ENCODE results near the gene VEGFC.

VEGFC gene

GRCh38 chr4:176758731-176759130 lies 34.0 kb downstream of the VEGFC start:
- DNase-seq = no peak

- DNase-seq = no peak
Measured at GRCh38 chr4:176758323-176758722, 34.4 kb downstream of the VEGFC start.

GRCh38 chr4:176755613-176756012 lies 37.1 kb downstream of the VEGFC start:
- no peak for DNase-seq

DNA sequence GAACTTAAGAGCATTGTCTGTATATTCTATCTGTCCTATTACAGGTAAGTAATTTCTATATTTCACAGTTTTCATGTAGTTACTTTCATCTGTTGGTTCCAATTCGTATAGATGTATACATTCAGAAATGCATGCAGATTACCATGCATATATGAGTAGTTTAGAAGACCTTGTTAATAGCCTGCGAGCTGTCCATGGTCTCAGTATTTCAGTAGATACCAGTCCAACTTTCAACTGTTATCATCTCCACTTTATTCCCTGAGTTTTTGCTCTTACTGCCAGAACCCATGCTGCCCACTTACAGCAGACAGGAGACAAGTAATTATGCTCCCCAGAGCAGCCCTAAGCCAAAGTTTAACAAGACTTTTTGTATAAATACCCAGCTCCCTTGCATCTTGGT lies 37.7 kb downstream of the VEGFC start:
- no peak for DNase-seq

DNA sequence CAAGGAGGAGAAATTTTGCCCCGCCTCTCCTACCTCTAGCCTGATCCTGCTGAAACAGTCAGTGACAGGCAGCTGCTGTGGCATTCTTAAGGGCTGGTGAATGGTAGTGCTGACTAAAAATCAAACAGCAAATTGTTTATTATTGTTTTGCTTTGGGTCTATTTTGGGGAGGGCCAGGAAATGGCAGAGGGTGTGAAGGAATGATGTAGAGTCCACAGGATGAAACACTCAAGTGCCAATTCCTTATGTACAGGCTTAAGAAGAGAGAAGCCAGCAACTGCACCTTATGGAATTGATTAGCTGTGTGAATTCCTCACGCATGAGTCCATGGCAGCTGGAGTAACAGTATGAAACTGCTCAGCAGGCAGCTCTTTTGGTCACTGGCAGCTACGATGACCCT lies 39.7 kb downstream of the VEGFC start:
- no peak for DNase-seq

DNA sequence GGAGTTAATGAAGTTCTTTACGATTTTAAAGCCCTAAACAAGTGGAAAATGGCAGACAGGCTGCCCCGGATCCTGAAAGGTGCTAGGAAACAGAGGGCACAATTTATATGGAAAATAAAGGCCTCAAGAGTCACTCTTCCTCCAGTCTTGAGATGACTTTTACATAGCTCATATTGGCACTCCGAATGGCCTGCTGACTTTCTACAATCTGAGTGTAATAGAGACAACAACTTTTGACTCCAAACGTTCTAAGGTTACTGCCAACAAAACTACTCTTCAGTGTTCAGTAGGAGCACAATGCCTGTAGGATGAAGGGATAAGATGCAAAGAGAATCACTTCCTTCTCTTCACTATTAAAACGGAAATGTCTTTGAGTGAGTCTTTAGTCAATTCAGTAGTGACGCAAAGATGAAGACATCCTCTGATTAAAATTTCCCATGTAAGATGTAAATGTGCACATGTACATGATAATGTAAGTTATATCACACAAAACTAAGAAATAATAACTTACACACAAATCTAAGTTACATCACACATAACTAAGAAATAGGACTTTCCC lies 40.5 kb downstream of the VEGFC start:
- DNase-seq = no peak

DNA sequence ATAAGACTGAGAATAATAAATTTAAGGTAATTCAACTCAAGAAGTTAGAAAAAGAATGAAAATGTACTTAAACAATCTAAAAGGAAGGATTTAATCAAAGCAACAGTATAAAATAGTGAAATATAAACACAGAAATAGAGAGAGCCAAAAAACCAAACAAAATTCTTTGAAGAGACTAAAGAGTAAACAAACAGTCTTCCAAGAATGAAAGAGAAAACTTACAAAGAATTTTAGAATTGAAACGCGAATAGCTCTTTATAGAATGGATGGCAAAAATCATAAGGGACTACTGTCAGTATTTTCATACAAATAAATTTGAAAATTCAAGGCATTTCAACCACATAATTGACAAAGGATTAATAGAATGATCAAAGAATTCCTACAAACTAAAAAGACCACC lies 41.7 kb downstream of the VEGFC start:
- DNase-seq = no peak

DNA sequence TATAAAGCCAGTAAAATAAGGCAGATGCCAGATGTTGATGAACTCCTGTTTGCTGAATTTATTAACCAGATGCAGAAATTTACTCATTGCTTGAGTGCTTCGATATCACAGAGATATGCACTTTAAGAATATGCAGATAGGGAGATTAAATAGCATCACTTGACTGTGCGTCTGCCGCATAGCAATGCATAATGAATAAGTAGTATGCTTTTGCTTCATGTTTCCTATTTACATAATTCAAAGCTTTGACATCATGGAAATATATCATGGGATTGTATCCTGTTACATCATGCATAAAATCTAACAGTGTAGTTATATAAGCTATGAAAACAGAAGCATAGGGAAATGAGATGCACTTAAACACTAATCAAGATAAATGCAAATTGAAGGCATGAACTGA lies 45.9 kb downstream of the VEGFC start:
- DNase-seq = no peak

- no peak for DNase-seq
Measured at GRCh38 chr4:176745902-176746301, 46.8 kb downstream of the VEGFC start.

GRCh38 chr4:176744091-176744490 lies 48.6 kb downstream of the VEGFC start:
- no peak for DNase-seq

GRCh38 chr4:176742211-176742610 lies 50.5 kb downstream of the VEGFC start:
- DNase-seq = no peak

DNA sequence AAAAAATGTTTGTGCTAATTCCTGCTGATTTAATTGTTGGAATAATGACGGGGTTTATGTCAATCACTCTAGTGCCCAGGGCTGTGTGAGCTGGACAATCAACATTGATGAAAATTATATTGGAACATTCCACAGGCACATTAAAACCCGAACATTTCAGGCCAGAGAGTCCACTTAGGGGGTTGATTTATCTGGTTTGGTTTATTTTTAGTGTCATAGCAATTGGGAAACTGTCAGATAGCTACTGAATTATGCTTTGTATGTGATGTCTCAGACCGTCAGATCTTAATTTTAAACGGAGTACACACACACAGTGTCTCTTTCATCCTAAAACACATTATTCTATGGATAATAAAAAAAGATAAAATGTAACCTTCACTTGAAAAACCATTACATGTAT lies 51.5 kb downstream of the VEGFC start:
- no peak for DNase-seq

DNA sequence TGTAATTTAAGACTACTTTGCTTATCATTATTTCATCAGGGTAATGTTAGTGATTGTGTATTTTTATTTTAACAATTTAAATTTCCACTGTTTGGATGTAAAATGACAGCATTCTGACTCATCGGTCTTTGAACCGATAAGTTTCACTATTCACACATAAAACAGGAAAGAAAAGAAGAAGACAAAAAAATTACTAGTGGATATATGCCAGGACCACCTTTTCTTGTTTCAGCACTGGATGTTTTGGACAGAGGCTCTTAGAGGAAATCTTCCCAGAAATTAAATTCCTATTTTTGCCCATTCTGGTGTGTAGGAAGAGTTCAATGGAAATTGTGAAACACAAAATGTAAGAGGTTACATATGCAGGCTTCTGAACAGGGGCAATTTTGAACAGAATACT lies 57.4 kb downstream of the VEGFC start:
- no peak for DNase-seq

DNA sequence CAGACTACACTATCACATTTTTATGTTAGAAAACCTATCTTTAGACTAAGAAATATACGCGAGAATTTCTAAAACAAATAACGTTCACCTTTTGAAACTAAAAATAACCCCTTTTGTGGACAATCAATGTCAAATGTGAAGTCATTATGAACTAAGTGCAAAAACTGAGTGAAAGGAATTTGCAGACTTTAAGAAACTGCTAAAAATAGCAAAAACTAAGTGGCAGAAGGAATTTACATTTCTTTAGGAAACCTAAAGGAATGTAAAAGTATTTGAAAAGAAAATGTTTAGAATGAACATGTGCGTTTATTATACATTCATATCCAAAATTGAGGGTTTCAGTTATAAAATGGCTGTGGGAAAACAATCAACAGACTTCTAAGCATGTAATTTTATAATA lies 58.3 kb downstream of the VEGFC start:
- DNase-seq = no peak

DNA sequence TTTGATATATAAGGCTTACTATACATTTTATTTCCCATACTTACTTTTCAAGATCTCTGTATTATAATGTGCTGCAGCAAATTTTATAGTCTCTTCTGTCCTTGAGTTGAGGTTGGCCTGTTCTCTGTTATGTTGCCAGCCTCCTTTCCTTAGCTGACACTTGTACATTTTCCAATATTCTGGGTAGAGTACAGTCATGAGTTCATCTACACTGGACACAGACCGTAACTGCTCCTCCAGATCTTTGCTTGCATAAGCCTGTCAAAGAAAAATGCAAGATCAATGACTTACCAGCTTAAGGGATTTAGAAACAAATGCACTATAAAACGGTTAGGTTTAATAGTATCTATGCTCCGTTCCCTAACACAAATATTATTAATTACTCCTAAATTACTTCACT lies 63.2 kb downstream of the VEGFC start:
- no peak for DNase-seq

DNA sequence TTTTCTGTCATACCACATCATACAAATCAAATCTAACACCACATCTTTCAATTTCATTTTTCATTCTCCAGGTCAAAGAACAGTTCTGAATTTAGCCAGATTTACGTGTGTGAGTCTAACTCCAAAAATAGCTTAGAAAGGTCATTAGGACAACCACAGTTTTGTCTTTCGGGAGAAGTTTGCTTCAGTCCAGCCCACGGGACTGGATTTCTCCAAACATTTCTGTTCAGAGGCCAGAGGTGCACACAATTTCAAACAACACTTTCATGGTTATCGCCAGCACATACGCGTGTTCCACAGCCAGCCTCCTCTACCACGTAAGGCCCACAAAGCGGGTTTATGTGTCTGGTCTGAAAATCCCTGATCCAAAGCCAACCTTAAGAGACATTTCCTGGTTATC lies 65.9 kb downstream of the VEGFC start:
- DNase-seq = no peak

DNA sequence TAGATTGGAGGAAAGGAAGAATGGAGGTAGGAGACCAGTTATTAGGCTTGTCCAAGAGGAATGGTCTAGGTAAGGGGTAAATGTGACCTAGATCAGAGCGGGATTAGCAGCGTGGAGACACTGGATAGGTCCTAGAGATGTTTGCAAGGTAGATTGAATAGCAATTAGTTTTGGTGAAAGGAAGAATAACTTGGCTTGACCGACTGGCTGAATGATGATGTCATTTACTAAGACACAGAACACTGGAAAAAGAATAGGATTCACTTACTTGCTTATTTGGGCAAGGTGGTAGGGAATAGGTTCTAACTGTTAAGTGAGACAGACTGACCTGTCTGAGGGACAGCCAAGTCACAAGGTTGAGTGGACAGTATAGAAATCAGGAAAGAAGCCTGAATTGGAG lies 71.3 kb downstream of the VEGFC start:
- DNase-seq = no peak

- DNase-seq = no peak
Measured at GRCh38 chr4:176718881-176719280, 73.8 kb downstream of the VEGFC start.

GRCh38 chr4:176717237-176717636 lies 75.5 kb downstream of the VEGFC start:
- DNase-seq = no peak

DNA sequence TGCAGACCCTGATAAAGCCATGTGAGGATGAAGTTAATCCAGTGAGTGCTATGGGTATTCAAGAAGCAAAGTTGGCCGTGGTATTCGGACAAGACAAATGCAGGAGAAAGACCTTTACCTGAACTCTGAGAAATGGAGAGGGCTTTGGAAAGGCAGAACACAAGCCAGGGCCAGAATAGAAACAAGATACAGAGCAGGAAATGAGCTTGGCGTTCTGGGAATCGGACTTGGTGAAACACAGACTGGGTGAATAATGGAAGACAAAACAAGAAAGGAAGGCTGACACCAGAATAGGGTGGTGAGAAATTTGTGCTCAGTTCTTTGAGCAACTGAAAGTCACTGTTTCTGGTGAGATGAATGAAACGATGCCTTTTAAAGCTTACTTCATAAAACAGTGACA lies 83.3 kb downstream of the VEGFC start:
- DNase-seq = no peak

DNA sequence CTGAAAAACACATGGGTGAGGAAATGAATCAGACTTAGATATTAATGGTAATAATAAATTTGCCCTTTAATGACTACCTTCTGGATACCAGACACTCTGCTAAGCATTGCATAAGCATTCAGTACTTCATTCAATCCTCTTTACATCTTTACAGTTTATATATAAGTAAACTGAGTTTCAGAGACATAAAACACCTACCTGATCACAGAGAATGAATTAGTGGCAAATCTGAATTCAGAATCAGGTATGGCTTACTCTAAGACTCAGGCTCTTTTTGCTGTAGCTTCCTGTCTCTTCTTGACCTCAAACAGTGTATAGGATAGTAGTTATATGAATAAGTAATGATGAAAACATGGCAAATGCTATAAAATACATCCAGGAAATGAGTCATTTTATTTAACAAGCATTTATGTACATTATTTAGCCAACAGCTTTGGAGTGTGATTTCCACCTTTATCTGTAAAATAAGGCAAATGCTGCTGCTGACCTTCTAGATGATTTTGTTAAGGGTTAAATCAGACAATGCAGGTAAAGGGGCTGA lies 83.9 kb downstream of the VEGFC start:
- DNase-seq = no peak

DNA sequence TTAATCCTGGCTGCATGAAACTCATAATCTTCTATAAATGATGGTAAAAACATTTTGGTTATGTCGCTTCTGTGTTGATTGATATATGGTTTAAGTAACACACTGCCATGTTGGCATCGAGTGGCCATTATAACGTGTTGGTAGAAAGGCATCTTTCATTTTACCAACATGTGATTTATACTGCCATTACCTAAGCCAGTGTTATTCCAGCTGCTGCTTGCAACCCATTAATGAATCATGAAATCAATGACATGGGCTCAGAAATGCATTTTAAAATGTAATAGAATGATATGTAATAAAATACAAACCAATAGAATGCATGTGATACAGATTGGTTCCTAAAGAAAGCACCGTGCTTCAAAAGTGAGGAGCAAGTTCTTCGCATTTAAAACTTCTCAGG lies 102.0 kb downstream of the VEGFC start:
- no peak for DNase-seq

DNA sequence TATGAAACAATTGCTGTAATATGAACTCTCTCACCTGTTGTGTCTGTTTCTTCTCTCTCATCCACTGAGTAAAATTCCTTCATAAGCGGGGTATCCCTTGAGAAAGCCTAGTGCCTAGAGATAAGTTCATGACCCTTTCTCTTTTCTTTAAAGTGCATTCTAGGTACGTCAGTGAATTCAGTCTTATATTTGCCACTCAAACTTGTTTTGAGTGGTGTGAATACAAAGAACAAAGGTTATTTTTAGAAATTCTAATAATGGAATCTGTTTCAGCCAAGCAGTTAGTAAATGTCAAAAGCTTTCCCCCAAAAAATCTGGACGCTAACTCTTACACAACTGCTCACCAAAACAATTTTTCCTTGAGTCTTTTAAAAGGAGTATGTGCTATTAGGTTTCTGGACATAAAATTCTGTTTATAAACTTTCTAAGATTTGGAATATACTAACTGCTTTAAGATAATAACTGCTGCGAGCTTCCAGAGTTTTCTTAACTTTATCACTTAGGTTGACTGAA lies 112.0 kb downstream of the VEGFC start:
- DNase-seq = no peak

- no peak for DNase-seq
Measured at GRCh38 chr4:176676901-176677300, 115.8 kb downstream of the VEGFC start.

DNA sequence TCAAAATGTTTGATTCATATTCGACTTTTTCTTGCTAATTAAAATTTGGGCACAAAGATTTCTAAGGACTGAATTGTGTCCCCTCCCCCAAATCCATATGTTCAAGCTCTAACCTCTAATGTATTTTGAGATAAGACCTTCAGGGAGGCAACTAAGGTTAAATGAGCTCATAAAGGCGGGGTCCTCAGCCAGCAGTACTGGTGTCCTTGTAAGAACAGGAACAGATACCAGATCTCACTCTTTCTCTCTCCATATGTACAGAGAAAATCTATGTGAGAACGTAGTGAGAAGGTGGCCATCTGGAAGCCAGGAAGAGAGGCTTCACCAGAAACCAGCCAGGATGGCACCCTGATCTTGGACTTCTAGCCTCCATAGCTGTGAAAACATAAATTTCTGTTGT lies 116.9 kb downstream of the VEGFC start:
- no peak for DNase-seq

Data from midbrain (tissue), 1 donor.